HG03342 (cell line): Measurements from ENCODE around the gene TCP11.
"Not testable (repeated sequence)": the region's sequence is repeated elsewhere in the genome, so short reads cannot be mapped to it uniquely, and the experiment has no call there.

ENCODE experiments used
- ATAC-seq: cut with Tn5 transposase; IDR thresholded peaks from one replicate; pipeline ENCODE4 v1.9.1; 2021; ENCODE audit warnings: mild to moderate bottlenecking, moderate library complexity; ENCODE audit not compliant: unreplicated experiment

Gene TCP11

GRCh38 chr6:35148167-35148741, 7.1 kb upstream of the TCP11 start:
- no peak for ATAC-seq

GRCh38 chr6:35147486-35147885, 6.3 kb upstream of the TCP11 start:
- ATAC-seq, result no peak

GRCh38 chr6:35147026-35147425, 5.9 kb upstream of the TCP11 start:
- no peak for ATAC-seq

GRCh38 chr6:35146453-35146852, 5.3 kb upstream of the TCP11 start:
- ATAC-seq, result no peak

GRCh38 chr6:35145757-35146156, 4.6 kb upstream of the TCP11 start:
- no peak for ATAC-seq

GRCh38 chr6:35142588-35143569, 1.7 kb upstream of the TCP11 start:
- no peak for ATAC-seq

GRCh38 chr6:35140639-35141006, 516 bp downstream of the TCP11 start:
- no peak for ATAC-seq

- no peak for ATAC-seq
Measured at GRCh38 chr6:35139924-35140638, 1.1 kb downstream of the TCP11 start.

- no peak for ATAC-seq
Measured at GRCh38 chr6:35139470-35139869, 1.7 kb downstream of the TCP11 start.

- not testable (repeated sequence) for ATAC-seq
Measured at GRCh38 chr6:35138191-35138590, 2.9 kb downstream of the TCP11 start.

- ATAC-seq, result no peak
Measured at GRCh38 chr6:35136185-35136584, 5.0 kb downstream of the TCP11 start.

GRCh38 chr6:35128496-35128895, 12.6 kb downstream of the TCP11 start:
- no peak for ATAC-seq

GRCh38 chr6:35128042-35128441, 13.1 kb downstream of the TCP11 start:
- ATAC-seq, result no peak

GRCh38 chr6:35124356-35124755, 16.8 kb downstream of the TCP11 start:
- ATAC-seq, result no peak

GRCh38 chr6:35120746-35121145, 20.4 kb downstream of the TCP11 start:
- no peak for ATAC-seq

GRCh38 chr6:35108309-35108885, 32.7 kb downstream of the TCP11 start:
- ATAC-seq, result no peak

GRCh38 chr6:35107761-35108160, 33.4 kb downstream of the TCP11 start:
- not testable (repeated sequence) for ATAC-seq

GRCh38 chr6:35107208-35107607, 33.9 kb downstream of the TCP11 start:
- ATAC-seq, result not testable (repeated sequence)

- ATAC-seq, result not testable (repeated sequence)
Measured at GRCh38 chr6:35106061-35106460, 35.1 kb downstream of the TCP11 start.

- ATAC-seq, result no peak
Measured at GRCh38 chr6:35105078-35105477, 36.1 kb downstream of the TCP11 start.

- no peak for ATAC-seq
Measured at GRCh38 chr6:35099116-35099515, 42.0 kb downstream of the TCP11 start.
